Measurements from ENCODE around the gene POLR3B.
"Not testable (repeated sequence)": the region's sequence is repeated elsewhere in the genome, so short reads cannot be mapped to it uniquely, and the experiment has no call there.

Gene POLR3B

GRCh38 chr12:106343214-106343528 is 14.4 kb upstream of the POLR3B start:
- DNase-seq: no peak

GRCh38 chr12:106344131-106344530 is 13.4 kb upstream of the POLR3B start:
- DNase-seq: no peak

GRCh38 chr12:106345746-106346145 is 11.8 kb upstream of the POLR3B start:
- DNase-seq: no peak

- DNase-seq: no peak
Measured at GRCh38 chr12:106348411-106348810, 9.1 kb upstream of the POLR3B start.

- no peak for DNase-seq
Measured at GRCh38 chr12:106353175-106353574, 4.4 kb upstream of the POLR3B start.

GRCh38 chr12:106358396-106359241 is 1.1 kb downstream of the POLR3B start:
- DNase-seq: peak; percentile 54

- no peak for DNase-seq
Measured at GRCh38 chr12:106359646-106360399, 2.3 kb downstream of the POLR3B start.

GRCh38 chr12:106360400-106360994 is 2.9 kb downstream of the POLR3B start:
- DNase-seq: no peak

- DNase-seq: no peak
Measured at GRCh38 chr12:106362971-106363370, 5.4 kb downstream of the POLR3B start.

GRCh38 chr12:106364261-106364660 is 6.7 kb downstream of the POLR3B start:
- no peak for DNase-seq

GRCh38 chr12:106369624-106370346 is 12.2 kb downstream of the POLR3B start:
- DNase-seq: peak; percentile 40

GRCh38 chr12:106378788-106379187 is 21.2 kb downstream of the POLR3B start:
- no peak for DNase-seq

GRCh38 chr12:106380954-106381353 is 23.4 kb downstream of the POLR3B start:
- no peak for DNase-seq

- DNase-seq: not testable (repeated sequence)
Measured at GRCh38 chr12:106381866-106382265, 24.3 kb downstream of the POLR3B start.

GRCh38 chr12:106386813-106387535 is 29.4 kb downstream of the POLR3B start:
- DNase-seq: no peak

GRCh38 chr12:106387848-106388377 is 30.4 kb downstream of the POLR3B start:
- DNase-seq: no peak

GRCh38 chr12:106389151-106389550 is 31.6 kb downstream of the POLR3B start:
- no peak for DNase-seq

- DNase-seq: no peak
Measured at GRCh38 chr12:106392759-106393158, 35.2 kb downstream of the POLR3B start.

GRCh38 chr12:106409878-106410277 is 52.3 kb downstream of the POLR3B start:
- no peak for DNase-seq

- DNase-seq: no peak
Measured at GRCh38 chr12:106412563-106412962, 55.0 kb downstream of the POLR3B start.

- DNase-seq: no peak
Measured at GRCh38 chr12:106415134-106415533, 57.6 kb downstream of the POLR3B start.

GRCh38 chr12:106416273-106416672 is 58.7 kb downstream of the POLR3B start:
- no peak for DNase-seq

Measured in amniotic stem cell (primary cell).